Glutamatergic neuron (in vitro differentiated cells): Measurements from ENCODE around the gene PYGO1. TPM values are rescaled to one million over a fixed set of nuclear protein-coding genes. Genes with fewer than 3 reads are reported as not detected.
A peak's percentile ranks its signal among the peaks of the same experiment; 100 is the strongest.

Source experiments
- DNase-seq: peaks from one replicate; pipeline ENCODE4 v3.0.0; 2022
- H3K27ac Mint-ChIP-seq: one replicate; pipeline ENCODE4 v1.8.0; 2020; ENCODE audit warnings: mild to moderate bottlenecking, mixed read lengths, inconsistent platforms; ENCODE audit not compliant: unreplicated experiment
- H3K27me3 Mint-ChIP-seq: one replicate; pipeline ENCODE4 v1.8.0; 2020; ENCODE audit warnings: mild to moderate bottlenecking, moderate library complexity, mixed read lengths, inconsistent platforms; ENCODE audit not compliant: unreplicated experiment
- H3K36me3 Mint-ChIP-seq: one replicate; pipeline ENCODE4 v1.8.0; 2020; ENCODE audit warnings: mild to moderate bottlenecking, mixed read lengths, inconsistent platforms; ENCODE audit not compliant: unreplicated experiment
- H3K4me1 Mint-ChIP-seq: one replicate; pipeline ENCODE4 v1.8.0; 2020; ENCODE audit warnings: mild to moderate bottlenecking, low read depth, mixed read lengths, inconsistent platforms; ENCODE audit not compliant: unreplicated experiment
- H3K4me3 Mint-ChIP-seq: one replicate; pipeline ENCODE4 v1.8.0; 2020; ENCODE audit warnings: mild to moderate bottlenecking, mixed read lengths, inconsistent platforms; ENCODE audit not compliant: unreplicated experiment
- H3K9me3 Mint-ChIP-seq: one replicate; pipeline ENCODE4 v1.8.0; 2020; ENCODE audit warnings: mild to moderate bottlenecking, moderate library complexity, mixed read lengths, inconsistent platforms; ENCODE audit not compliant: unreplicated experiment
- total RNA-seq: library from RNA; stranded (reverse); fragmentation: NEBNext Ultra II Directional; extraction: Animal tissue kit (Norgen Biotek cat#: 25700); gene quantifications from one replicate; pipeline ENCODE4 v1.2.1, GENCODE V29; 2021; ENCODE audit not compliant: unreplicated experiment
- TF ChIP-seq, protein P1 (sequence below): fragments of 200-600 bp; sonication (generic); IDR thresholded peaks from one replicate; pipeline ENCODE4 v1.5.0; 2021; ENCODE audit not compliant: partially characterized antibody, unreplicated experiment

PYGO1 gene
- total RNA-seq, 1 donor from 2014 or later: 7.8 TPM

DNA sequence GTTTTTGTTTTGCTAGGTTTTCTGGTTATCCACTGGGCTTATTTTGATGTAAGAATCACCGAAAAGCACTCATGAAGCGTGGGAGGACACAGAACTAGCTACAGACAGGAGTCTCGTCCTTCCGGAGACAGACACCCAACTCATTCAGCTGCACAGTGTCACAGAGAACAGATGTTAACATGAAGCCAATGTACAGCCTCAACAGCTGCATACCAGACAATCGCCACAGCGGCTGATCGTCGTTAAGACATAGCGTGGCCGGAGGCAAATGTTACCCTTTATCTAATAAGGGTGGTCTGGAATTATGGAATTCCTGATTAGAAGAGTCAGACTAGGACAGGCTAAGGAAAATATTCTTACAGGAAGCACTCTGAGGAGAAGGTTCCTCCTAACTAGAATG is 1.1 kb upstream of the PYGO1 start:
- Mint-ChIP-seq H3K9me3 (peaks cover 6% of the 10 kb centered on the region), H3K27ac (peak overlapping the region; percentile 80), H3K4me1 (peaks cover 4% of the 10 kb centered on the region), H3K36me3 (peaks cover 5% of the 10 kb centered on the region), H3K27me3 (peaks cover 4% of the 10 kb centered on the region), H3K4me3 (peak overlapping the region; percentile 88)
- TF ChIP-seq, protein P1, sequence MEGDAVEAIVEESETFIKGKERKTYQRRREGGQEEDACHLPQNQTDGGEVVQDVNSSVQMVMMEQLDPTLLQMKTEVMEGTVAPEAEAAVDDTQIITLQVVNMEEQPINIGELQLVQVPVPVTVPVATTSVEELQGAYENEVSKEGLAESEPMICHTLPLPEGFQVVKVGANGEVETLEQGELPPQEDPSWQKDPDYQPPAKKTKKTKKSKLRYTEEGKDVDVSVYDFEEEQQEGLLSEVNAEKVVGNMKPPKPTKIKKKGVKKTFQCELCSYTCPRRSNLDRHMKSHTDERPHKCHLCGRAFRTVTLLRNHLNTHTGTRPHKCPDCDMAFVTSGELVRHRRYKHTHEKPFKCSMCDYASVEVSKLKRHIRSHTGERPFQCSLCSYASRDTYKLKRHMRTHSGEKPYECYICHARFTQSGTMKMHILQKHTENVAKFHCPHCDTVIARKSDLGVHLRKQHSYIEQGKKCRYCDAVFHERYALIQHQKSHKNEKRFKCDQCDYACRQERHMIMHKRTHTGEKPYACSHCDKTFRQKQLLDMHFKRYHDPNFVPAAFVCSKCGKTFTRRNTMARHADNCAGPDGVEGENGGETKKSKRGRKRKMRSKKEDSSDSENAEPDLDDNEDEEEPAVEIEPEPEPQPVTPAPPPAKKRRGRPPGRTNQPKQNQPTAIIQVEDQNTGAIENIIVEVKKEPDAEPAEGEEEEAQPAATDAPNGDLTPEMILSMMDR: no peak
- no peak for DNase-seq

DNA sequence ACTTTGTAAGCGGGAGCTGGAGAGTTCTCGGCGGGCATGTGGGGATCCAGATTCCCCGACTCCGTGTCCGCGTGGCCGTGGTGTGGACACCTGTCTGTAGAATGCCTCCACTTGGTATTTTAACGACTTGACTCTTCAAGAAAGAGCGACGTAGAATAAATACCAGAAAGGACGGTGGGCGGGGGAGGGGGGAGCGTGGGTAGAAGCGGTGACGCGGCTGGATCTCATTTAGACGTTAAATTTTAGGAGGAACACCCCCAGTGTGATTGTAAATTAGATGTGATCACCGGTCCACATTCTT is 620 bp upstream of the PYGO1 start:
- H3K4me1 Mint-ChIP-seq: peaks cover 4% of the 10 kb centered on the region
- peaks cover 6% of the 10 kb centered on the region for H3K9me3 Mint-ChIP-seq
- H3K36me3 Mint-ChIP-seq: peaks cover 5% of the 10 kb centered on the region
- no peak for DNase-seq
- H3K27ac Mint-ChIP-seq: peak overlapping the region; percentile 80
- peak overlapping the region; percentile 88 for H3K4me3 Mint-ChIP-seq
- TF ChIP-seq, protein P1: no peak
- H3K27me3 Mint-ChIP-seq: peaks cover 4% of the 10 kb centered on the region

DNA sequence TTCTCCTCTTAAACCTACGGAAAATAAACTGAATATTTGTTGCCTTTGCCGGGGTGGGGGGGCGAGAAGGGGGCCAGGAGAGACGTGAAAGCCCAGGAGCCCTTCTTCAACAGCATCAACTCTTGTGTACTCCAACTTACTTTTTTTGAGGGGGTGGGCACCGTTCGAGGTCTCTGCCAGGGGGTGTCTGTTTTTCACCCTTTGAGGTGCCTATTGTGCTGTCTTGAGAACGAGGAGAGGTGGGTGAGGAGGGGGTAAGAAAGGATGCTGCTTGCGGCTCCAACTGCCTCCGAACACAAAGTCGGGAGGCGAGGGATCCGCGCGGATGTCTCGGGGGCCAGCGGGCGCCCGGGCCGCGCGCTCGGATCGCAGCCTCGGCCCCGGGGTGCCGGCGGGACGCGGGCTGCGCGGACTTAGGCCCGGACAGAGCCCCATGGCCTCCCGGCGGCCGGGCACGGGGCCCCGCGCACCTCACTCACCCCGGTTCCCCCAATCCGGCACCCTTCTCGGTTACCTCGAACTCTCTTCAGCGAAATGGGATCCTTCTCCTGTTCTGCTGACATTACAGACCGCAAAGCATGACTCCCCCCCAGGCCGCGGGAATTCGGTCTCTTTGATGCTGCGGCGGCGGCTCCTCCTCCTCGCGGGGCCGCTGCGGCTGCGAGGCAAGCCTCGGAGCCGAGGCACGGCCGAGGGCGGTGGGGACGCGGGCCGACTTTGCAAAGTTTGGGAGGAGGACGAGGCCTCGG is 650 bp downstream of the PYGO1 start:
- peaks cover 4% of the 10 kb centered on the region for H3K4me1 Mint-ChIP-seq
- peaks cover 5% of the 10 kb centered on the region for H3K36me3 Mint-ChIP-seq
- TF ChIP-seq, protein P1: no peak
- H3K4me3 Mint-ChIP-seq: peak overlapping the region; percentile 89
- peak; percentile 62 for DNase-seq
- peaks cover 6% of the 10 kb centered on the region for H3K9me3 Mint-ChIP-seq
- peaks cover 4% of the 10 kb centered on the region for H3K27me3 Mint-ChIP-seq
- H3K27ac Mint-ChIP-seq: peak overlapping the region; percentile 77

GRCh38 chr15:55586808-55587207 is 1.3 kb downstream of the PYGO1 start:
- Mint-ChIP-seq H3K36me3 (peaks cover 5% of the 10 kb centered on the region), H3K9me3 (peaks cover 6% of the 10 kb centered on the region)

DNA sequence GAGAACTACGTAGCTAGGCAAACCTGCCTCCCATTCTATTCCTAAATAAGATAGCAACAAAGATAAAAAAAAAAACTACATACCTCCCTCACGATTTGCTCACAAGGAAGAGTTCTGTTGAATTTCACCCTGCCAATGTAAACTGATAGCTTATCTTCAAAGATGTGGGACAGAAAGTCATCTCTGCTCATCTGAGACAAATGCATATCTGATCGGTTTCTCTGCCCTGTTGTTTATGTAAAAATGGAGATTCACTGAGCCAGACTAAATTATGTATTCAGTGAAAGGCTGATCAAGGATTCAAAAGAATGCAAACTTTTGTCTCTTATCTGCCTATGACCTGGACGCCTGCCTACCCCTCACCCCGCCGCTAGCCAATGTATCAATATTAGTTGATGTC is 11.2 kb downstream of the PYGO1 start:
- Mint-ChIP-seq H3K4me3 (no peak overlapping the region), H3K27ac (no peak overlapping the region), H3K36me3 (no peaks in the 10 kb centered on the region), H3K9me3 (no peaks in the 10 kb centered on the region), H3K4me1 (no peaks in the 10 kb centered on the region), H3K27me3 (no peaks in the 10 kb centered on the region)
- TF ChIP-seq, protein P1: no peak
- no peak for DNase-seq

More at GRCh38 chr15:55586808-55587207, 1.3 kb downstream of the PYGO1 start:
- DNase-seq: no peak
- Mint-ChIP-seq H3K27me3 (peaks cover 4% of the 10 kb centered on the region), H3K4me3 (no peak overlapping the region), H3K4me1 (peaks cover 4% of the 10 kb centered on the region), H3K27ac (no peak overlapping the region)
- TF ChIP-seq, protein P1: no peak
